ENCODE measurements around the gene YIPF5.

Gene YIPF5

DNA sequence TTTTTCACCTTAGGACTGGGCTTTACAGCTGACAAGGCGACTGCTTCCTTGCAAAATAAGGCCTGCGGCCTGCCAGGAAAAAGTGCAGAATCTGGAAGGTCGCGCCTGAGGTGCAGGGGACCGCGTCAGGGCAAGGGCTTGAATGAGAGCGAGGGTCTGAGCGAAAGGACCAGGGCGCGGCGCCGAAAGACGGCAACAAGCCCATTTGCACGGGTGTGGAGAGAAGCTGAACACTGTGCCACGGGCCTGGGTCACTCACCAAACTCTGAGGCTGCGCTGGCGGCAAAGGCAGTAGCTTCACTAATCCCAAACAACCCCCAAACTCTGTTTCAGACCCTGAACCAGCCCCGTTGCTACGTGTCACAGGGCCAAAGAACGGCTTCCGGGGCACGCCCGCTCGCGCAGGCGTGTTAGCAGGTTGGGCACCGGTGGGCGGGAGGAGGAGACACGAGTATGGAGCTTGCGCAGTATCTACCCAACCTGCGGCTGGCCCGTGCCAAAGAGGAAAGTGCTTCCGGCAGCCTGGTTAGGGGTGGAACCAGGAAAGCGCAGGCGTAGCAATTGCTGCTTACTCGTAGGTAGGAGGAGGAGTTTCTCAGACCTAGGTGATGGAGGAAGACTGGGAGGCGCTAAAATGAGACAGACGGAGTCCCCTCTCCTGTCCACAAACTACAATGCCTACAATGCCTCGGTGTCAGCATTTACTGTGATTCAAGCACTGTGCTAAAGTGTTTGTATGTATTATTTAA, at the start of gene YIPF5, which contains the start of gene KCTD16:
YIPF5 (minus strand) TSS at position 384 of the 749 bp plus-strand sequence. CDS start 704 bp downstream, outside the sequence.
KCTD16 (plus strand) TSS at position 598 of the 749 bp plus-strand sequence.
- H3K4me3 ChIP-seq (replicated peaks; ENCODE audit: low read depth, low read length), result peak within 1 kb of the TSS; percentile 87
- peak; percentile 87 for DNase-seq (ENCODE audit: extremely low read depth, low read depth)
- TF ChIP-seq, protein P1, sequence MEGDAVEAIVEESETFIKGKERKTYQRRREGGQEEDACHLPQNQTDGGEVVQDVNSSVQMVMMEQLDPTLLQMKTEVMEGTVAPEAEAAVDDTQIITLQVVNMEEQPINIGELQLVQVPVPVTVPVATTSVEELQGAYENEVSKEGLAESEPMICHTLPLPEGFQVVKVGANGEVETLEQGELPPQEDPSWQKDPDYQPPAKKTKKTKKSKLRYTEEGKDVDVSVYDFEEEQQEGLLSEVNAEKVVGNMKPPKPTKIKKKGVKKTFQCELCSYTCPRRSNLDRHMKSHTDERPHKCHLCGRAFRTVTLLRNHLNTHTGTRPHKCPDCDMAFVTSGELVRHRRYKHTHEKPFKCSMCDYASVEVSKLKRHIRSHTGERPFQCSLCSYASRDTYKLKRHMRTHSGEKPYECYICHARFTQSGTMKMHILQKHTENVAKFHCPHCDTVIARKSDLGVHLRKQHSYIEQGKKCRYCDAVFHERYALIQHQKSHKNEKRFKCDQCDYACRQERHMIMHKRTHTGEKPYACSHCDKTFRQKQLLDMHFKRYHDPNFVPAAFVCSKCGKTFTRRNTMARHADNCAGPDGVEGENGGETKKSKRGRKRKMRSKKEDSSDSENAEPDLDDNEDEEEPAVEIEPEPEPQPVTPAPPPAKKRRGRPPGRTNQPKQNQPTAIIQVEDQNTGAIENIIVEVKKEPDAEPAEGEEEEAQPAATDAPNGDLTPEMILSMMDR (IDR thresholded peaks at IDR 0.05; ENCODE audit: low read depth, low read length, missing control alignments), result no peak

DNA sequence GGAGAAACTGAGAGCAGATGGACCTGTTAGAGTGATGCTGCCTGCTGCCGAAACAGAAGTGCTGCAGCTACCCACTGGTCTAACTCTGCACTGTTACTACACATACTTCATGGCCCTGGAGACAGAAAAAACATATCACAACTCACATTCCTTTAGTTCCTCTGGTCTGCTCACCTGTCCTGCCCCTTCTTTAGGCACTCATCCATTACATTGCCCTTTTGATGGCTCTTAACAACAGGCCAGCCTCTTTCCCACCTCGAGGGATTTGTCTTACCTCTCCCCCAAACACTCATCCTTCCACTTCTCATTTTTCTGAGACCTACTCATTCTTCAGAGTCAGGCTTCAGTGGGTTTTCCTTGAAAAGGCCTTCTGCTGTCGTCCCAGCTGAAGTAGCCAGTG, 49.4 kb upstream of the YIPF5 start:
- TF ChIP-seq, protein P1 (IDR thresholded peaks at IDR 0.05; ENCODE audit: low read depth, low read length, missing control alignments), result no peak
- H3K4me3 ChIP-seq (replicated peaks; ENCODE audit: low read depth, low read length), result no peak overlapping the region
- DNase-seq (ENCODE audit: extremely low read depth, low read depth), result no peak

DNA sequence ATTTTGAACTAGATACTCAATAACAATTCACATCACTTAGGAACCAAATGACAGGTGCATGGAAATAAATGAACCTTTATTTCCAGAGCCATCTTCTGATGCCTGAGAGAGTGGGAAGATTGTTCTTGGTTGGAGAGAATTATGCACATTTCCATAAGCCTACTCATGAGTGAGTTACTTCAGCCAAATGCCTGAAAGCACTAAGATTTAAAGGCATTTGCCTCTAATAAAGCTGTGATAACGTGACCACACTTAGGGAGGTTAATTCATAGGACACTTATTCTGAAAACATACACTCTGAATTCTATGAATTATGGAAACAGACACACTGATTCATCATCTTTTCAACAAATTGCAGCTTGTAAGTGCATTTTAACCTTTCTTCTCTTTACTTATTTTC, 40.2 kb upstream of the YIPF5 start:
- no peak overlapping the region for H3K4me3 ChIP-seq (replicated peaks; ENCODE audit: low read depth, low read length)
- TF ChIP-seq, protein P1 (IDR thresholded peaks at IDR 0.05; ENCODE audit: low read depth, low read length, missing control alignments), result no peak
- no peak for DNase-seq (ENCODE audit: extremely low read depth, low read depth)

DNA sequence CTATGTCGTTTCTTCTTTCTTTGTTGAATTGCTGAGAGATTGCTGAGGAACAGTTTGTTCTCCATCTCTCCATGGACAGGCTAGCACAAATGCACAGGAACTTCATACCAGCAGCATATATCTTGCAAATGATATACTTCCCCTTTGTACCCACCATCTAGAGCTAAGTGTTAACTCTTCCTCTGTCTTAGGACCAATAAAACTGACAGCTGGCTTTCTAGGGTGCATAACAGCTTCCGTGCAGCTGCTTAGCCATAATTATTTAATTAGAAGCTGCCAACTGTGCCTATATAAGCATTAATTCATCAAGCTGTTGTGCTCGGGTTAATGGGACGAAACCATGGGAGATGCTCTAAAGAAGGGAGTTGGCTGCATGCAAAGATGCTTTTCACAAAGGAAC, 38.9 kb upstream of the YIPF5 start:
- no peak overlapping the region for H3K4me3 ChIP-seq (replicated peaks; ENCODE audit: low read depth, low read length)
- no peak for DNase-seq (ENCODE audit: extremely low read depth, low read depth)
- TF ChIP-seq, protein P1 (IDR thresholded peaks at IDR 0.05; ENCODE audit: low read depth, low read length, missing control alignments), result no peak

DNA sequence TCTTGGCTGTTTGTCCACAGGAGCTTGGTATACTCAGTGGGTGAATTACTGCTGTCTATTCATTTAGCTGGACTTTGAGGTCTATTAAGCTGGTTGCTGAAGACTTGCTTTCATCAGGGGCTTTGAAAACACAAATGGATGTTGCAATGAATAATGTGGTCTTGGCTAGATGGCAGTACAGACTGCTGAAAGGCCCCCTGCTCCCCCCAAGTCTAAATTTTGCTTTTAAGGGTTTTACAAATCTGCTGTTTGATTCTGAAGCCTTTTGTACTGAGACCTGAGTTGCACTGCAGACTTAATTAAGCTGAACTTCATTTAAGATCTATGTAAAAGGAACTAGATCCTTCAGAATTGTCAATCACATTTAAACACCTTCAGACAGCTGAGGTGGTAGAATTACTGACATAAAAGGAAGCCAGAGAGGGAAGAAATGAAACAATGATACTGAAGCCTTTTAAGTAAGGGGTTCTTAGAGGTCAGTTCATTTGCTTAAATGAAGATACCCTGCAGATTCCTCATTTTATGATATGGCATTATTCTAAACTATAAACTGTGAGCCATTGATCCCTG, 37.5 kb upstream of the YIPF5 start:
- H3K4me3 ChIP-seq (replicated peaks; ENCODE audit: low read depth, low read length), result no peak overlapping the region
- TF ChIP-seq, protein P1 (IDR thresholded peaks at IDR 0.05; ENCODE audit: low read depth, low read length, missing control alignments), result no peak
- no peak for DNase-seq (ENCODE audit: extremely low read depth, low read depth)

DNA sequence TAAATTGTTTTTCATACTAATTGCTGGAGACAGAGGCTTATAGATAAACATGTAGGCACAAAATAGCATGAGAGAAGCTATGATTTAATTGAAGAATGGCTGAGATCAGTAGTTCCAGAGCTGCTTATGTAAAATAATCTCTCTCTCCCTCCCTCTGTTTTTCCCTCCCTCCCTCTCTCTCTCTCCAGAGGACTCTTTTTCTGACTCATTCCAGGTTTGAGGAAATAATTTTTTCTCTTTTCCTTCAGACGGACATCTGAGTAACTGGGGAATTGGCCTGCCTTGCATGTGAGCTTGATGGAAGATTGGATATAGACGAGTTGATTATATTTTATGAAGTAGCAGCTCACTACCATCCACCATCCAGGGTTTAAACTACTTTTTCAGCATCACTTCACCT, 35.7 kb upstream of the YIPF5 start:
- no peak for DNase-seq (ENCODE audit: extremely low read depth, low read depth)
- no peak overlapping the region for H3K4me3 ChIP-seq (replicated peaks; ENCODE audit: low read depth, low read length)
- TF ChIP-seq, protein P1 (IDR thresholded peaks at IDR 0.05; ENCODE audit: low read depth, low read length, missing control alignments), result no peak
